Activated naive CD8-positive, alpha-beta T cell treated with anti-CD3 and anti-CD28 coated beads, Interleukin-2, amount 50 U/mL, for 16 hours (primary cell): ENCODE results near the gene VMP1.
"Not testable (repeated sequence)": the region's sequence is repeated elsewhere in the genome, so short reads cannot be mapped to it uniquely, and the experiment has no call there.

Source experiments
- DNase-seq: peaks from one replicate; pipeline ENCODE4 v3.0.0-alpha.2; 2020; ENCODE audit warnings: low read depth, low spot score

The VMP1 gene

DNA sequence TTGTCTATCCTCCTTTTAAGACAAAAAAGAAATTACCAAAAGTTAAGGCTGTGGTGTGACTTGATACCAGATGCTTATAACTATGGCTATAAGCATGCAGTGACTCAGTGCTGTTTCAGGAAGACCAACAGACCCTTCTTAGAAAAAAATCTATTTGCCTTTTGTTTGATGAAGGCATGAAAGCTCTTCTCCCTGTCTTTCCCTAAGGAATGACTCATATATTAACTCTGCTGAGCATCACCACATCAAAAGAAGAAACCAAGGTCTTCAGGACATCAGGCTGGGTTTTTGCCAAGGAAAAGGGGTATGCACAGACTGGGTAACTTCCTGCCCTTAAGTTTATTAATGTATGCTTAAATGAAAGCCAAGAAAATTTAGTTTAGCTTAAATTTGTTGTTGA is 47.1 kb downstream of the VMP1 start:
- DNase-seq = no peak

DNA sequence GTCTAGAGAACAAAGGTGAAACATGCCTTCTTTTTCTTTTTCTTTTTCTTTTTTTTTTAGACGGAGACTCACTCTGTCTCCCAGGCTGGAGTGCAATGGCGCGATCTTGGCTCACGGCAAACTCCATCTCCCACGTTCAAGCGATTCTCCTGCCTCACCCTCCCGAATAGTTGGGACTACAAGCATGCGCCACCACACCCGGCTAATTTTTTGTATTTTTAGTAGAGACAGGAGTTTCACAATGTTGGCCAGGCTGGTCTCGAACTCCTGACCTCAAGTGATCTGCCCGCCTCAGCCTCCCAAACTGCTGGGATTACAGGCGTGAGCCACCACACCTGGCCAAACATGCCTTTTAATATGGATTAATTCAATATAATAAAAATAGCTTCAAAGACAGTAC is 47.6 kb downstream of the VMP1 start:
- not testable (repeated sequence) for DNase-seq

DNA sequence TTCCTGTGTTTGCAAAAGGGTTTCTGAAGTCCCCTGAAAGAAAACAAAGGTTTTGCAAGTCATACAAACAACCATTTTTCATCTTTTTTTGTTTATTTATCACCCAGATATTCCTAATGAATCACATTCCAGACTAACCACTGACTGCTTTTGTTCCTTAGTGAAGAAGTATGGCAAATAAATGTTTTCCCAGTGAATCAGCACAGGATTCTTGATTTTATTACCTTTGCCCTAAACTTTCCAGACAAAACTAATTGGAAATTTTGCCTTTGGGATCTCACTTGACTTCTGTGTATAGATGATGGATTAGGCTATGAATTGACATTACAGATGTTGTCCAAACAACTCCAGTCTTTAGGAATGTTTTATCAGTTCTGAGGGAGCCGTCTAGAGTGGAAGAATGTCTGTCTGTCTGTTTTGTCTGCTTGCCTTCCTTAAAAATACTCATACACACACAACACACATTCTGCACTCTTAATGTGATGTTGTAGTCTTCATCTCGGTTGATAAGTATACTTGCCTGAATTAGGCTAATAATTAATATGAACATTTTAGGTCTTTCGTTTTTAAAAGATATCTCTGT is 48.9 kb downstream of the VMP1 start:
- DNase-seq = no peak

DNA sequence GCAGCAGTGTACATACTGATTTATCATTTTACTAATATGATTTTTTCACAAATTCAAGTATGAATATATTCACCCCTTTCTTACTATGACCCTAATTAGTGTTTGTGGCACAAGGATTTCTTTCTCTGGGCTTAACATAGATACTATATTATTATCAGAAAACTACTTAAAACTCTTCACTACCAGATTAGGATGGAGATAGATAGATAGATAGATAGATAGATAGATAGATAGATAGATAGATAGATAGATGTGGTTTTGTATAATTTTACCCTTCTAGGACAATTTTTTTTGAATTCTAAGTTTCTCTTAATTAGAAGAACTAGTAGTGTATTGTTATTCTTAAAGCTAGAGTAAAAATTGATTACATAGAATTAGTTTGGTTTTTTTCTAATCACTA is 49.6 kb downstream of the VMP1 start:
- no peak for DNase-seq

DNA sequence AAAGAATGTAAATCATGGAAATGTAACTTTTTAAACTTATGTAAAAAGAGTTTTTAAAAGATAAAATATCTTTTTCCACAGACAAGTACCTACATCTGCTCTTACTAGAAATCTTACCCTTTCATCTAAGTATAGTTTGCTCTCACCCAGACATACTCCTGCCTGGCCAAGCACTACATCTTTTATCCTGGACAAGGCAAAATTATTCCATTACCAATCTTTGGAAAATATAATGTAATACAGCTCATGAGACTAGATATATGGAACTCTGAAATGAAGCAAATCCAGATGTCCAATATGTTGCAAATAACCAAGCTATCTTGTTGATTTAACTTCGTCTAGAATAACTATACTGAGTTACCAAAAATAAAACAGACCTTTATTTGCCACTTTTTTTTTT is 50.0 kb downstream of the VMP1 start:
- no peak for DNase-seq

DNA sequence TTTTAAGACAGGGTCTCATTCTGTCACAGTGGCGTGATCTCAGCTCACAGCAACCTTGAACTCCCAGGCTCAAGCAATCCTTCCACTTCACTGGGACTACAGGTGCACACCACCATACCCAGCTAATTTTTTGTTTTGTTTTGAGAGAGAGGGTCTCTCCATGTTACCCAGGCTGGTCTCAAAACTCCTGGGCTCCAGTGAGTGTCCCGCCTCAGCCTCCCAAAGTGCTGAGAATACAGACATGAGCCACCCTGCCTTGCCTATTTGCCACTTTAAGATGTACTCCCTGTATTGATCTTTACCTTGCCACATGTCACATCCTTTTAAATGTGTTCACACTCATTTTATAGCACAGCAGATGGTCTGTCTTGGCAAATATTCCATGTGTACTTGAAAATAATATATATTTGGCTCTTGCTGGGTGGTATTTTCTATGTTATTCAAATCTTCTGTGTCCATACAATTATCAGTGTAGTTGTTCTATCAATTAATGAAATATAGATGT is 50.5 kb downstream of the VMP1 start:
- no peak for DNase-seq

DNA sequence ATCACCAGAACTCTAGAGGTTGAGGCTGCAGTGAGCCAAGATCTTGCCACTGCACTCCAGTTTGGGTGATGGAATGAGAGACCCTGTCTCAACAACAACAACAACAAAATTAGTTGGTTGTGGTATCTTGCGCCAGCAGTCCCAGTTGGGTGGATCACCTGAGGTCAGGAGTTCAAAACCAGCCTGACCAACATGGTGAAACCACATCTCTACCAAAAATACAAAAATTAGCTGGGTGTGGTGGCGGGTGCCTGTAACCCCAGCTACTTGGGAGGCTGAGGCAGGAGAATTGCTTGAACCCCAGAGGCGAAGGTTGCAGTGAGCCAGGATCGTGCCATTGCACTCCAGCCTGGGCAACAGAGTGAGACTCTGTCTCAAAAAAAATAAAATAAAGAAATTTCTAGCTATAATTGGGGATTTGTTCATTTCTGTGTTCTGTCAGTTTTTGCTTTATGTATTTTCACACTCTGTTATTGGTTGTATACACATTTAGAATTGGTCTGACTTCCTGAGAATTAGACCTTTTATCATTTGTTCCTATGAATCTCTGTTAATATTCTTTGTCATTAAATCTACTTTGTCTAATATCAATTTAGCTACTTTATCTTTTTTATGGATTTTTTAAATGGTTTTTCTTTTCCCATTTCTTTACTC is 51.7 kb downstream of the VMP1 start:
- not testable (repeated sequence) for DNase-seq

DNA sequence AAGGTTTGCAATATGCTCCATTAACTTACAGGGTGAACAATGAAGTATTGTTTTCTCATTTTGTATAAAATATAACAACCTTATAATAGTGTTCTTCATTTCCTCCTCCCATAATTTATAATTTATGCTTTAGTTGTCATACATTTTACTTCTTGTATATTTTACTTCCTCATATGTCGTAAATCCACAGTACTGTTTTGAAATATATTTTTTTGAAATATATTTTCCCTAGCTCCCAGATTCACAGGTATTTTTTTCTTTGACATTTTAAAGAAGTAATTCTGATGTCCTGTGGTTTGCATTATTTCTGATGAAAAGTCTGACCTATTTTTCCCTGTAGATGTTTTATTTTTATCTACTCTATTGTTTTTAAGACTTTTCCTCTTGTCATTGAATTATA is 52.7 kb downstream of the VMP1 start:
- DNase-seq = no peak

DNA sequence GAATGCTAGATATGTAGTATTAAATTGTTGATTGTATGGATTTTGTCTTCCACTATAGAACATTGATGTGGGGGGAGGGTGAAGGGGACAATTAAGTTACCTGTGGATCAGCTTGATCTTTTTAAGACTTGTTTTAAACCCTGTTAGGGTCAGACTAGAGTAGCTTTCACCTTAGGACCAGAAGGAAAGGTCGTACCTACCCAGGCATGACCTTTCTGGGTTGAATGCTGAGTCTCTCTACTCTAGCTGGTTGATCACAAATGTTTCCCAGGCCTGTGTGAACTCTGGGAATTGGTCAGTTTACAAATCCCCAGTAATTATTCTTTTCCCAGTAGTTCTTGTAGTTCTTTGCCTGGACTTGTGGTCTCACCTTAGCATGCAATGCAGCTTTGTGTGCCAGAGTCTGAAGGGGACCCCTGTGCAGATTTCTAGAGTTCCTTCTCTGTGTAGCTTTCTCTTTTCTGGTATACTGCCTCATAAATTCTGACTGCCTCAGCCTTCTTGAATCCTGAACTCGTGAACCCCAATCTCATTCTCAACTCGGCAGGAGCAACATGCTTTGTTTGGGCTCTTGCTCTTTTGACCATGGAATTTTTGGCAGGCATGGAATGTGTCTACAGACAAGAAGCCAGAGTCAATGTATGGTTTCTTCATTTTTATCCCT is 54.1 kb downstream of the VMP1 start:
- no peak for DNase-seq

DNA sequence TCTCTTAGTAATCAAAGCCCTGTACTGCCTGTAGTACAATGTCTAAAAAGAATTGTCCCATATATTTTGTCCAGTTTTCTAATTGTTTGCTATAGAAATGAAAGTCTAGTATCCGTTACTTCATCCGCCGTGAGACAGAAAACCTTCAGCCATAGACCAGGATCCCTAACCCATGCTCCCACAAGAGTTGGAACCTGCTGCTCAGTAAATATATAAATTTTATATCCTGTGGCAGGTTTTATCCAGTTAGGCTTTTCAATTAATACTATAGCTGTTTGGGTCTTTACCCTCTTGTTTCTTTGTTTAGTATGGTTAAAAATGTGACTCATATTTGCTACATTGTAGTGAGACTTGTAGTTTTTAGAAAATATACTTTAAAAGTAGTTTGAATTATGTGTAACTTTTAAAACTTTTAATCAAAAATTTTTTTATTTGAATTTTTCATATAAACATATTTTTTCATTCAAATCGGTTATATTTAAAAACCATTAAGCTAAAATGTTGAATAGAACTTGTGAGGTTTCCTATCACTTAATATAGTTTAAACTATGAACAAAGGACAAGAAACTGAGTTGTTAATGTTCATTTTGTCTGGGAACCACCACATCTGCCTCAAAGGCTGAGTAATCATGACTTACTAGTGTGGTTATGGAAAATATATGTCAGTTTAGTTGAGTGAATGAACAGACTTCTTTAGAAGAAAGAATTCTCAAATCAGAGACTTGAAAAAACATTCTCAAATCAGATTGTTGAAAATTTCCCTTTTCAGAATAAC is 54.8 kb downstream of the VMP1 start:
- DNase-seq = no peak

DNA sequence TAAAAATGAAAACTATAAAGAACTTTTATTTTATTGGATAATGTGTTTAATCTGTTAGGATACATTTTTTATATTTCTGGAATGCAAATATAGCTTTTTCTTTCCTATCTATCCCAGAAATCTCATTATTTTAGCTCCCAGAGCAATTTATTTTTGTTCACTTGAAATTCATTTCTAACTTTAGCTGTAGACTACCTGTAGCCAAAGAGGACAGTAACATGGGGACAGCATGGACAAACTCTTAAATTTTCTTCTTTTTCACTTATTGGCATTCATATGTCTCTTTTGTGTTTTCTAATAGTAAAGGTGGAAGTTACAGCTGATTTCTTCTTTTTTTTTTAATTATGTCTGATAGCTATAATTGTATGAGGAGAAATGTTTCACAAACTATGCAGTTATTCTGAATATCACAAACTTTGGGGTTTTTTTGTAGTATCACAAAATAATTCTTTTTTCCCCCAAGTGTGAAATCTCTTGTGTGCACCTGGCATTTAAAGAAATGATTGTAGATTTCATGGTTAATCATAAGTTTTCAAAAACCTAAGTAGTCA is 55.4 kb downstream of the VMP1 start:
- no peak for DNase-seq

DNA sequence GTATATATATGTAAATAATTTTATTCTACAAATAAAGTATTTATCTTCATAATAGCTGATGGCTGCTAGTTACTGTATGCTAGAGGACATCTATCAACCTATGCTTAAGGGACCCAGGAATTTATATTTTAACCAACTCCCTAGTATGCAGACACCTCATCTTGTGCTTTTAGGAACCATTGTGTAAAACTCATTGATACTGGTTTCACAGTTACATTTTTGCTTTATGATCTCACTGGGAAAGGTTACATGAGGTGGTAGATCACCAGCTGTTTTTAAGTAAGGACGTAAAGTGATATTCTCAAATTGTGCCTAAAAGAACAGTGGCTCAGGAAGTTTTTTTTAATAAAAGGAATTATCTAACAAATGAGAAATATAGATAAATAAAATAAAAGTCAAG is 56.4 kb downstream of the VMP1 start:
- DNase-seq = no peak

DNA sequence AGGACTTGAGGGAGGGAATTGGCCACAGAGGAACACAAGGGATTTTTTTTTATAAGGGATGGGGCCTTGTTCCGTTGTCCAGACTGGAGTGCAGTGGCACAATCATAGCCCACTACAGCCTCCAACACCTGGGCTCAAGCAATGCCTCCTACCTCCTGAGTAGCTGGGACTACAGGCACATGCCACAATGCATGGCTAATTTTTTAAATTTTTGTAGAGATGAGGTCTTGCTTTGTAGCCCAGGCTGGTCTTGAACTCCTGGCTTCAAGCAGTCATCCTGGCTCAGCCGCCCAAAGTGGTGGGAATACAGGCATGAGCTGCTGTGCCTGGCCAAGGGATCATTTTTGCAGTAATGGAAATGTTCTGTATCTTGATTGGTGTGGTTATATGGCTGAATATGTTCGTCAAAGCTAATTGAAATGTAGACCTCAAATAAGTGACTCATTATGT is 56.9 kb downstream of the VMP1 start:
- DNase-seq = no peak

DNA sequence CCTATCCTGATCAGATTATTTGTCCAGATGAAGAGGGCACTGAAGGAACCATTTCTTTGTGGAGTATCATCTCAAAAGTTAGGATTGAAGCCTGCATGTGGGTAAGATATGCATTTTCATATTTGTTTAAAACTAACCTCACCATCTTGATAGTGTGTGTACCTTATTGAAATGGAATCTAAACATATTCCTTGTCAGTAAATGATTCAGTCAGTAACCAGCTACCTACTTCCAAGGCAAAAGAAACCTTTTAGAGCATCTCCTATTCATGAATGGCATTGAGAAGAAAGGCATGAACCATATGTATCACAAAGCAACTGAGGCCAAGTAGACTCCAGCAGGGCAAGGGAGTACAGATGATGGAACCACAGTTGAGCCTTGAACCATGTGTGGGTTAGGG is 57.6 kb downstream of the VMP1 start:
- no peak for DNase-seq

DNA sequence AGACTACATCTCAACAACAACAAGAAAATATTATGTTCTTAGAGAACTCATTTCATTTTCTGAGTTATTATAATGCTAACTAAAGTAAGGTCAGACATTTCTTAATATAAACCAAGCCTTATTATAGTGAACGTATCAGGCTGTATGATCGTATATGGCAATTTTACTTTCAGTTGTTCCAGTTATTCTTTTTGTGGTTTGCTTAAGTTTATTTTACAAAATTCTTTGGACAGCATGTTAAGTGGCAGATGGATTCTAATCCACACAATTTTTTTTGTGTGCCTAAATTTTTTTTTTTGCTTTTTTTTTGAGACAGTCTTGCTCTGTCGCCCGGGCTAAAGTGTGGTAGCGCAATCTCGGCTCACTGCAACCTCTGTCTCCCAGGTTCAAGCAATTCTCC is 59.0 kb downstream of the VMP1 start:
- no peak for DNase-seq

DNA sequence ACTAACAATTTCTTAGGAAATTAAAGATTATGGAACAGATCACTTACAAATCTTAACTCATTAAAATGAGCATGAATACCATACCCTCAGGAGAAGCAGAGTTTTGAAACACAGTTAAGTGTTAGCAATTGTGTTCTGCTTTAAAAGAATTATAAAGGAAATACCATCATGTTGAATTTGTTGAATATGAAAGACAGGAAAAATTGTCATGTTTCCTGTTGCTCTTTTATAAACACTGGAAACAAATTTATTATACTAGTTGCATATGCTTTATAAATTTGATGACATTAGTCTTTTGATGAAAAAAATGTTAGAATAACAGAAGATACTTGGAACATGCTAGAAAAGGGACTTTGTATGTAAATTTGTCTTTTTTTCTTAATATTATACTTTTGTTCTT is 59.7 kb downstream of the VMP1 start:
- DNase-seq = no peak

DNA sequence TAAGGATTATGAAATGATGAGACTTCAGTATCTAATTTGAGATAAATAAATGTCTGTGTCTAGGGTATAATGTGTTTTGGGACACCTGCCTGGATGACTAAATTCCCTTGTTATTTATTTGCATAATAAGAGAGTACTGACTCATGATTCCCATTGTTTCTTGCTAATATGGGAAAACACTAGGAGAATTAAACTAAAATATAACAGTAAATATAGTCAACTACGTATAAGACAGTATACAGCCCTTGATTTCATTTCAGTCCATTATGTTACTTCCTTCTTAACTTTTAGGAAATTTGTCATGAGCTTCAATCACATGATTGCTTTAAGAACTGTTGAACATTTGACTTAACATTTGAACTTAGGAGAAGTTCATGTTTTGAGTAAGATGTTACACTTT is 62.4 kb downstream of the VMP1 start:
- no peak for DNase-seq

DNA sequence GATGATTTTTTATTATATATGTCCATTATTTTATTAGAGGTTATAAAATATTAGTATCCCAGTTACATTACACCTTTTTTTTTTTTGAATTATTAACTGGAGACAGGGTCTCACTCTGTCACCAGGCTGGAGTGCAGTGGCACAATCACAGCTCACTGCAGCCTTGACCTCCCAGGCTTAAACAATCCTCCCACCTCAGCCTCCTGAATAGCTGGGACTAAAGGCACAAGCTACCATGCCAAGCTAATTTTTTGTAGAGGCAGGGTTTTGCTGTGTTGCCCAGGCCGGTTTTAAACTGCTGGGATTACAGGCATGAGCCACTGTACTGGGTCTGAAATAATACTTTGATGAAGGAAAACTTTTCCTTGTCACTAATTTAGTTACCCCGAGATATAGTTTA is 63.6 kb downstream of the VMP1 start:
- DNase-seq = no peak

DNA sequence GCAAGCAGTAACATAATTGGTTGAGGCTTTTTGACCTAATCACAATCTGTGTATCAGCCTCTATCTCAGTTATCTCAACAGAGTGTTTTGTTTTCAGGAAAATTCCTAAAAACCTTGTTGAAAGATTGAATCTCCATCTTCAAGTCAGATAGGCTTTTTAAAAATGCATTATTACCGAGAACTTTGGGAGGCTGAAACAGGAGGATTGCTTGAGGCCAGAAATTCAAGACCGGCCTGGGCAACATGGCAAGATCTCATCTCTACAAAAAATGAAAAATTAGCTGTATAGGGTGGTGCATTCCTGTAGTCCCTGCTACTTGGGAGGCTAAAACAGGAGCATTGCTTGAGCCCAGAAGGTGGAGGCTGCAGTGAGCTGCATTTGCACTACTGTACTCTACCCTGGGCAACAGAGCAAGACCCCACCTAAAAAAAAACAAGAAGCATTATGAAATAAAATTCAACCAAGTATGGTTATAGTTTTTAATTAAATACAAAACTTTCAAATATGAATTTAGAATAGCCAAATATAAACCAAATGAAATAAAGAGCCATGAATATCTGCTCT is 68.4 kb downstream of the VMP1 start:
- no peak for DNase-seq

DNA sequence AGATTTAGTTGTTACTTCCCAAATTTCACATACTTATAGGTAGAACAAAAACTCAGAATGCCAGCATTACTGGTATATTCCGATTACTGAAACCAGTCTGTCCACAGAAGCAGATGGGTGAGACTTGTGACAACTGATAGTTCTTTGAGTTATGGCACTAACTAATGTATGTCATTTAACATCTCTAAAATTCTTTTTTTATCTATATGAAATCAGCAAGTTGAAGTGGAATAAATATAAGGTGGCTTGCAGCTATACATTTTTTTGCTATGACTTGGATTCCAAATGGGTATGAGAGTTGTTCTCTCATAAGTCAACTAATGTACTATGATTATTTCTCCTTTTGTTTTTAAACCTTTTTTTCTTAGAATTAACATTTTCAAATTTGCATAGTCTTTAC is 69.1 kb downstream of the VMP1 start:
- DNase-seq = no peak

DNA sequence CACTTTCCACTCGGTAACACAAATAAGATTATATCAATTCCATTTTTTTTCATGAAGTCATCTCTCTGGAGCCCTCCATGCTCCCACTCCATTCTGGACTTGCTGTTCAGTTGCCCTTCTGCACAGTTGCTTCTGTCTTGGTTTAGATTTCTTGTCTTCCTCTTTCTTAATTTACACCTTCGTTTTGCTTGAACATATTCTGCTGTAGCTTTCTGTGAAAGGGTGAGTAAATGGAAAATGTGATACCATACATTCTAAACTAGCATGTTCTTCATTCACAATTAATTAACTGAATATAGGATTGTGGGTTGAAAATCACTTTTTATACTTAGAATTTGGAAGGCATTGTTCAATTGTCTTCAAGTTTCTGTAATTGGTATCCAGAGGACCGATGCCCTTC is 69.6 kb downstream of the VMP1 start:
- DNase-seq = no peak

DNA sequence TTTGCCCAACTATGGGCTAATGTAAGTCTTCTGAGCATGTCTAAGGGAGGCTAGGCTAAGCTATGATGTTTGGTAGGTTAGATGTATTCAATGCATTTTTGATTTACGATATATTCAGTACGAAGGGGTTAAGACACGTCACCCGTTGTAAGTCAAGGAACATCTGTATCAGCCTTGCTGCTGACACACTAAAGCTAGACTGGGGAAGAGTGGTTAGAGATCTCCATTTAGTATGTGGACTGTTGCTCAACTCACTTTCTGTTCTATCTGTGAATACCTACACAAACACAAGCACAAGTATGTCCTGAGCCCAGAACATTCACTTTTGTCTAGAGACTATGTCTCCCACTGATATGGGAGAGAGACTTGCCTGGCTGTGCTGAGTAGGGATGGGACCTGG is 71.5 kb downstream of the VMP1 start:
- DNase-seq = no peak
